Measurements from ENCODE around the gene YDJC.

DNA sequence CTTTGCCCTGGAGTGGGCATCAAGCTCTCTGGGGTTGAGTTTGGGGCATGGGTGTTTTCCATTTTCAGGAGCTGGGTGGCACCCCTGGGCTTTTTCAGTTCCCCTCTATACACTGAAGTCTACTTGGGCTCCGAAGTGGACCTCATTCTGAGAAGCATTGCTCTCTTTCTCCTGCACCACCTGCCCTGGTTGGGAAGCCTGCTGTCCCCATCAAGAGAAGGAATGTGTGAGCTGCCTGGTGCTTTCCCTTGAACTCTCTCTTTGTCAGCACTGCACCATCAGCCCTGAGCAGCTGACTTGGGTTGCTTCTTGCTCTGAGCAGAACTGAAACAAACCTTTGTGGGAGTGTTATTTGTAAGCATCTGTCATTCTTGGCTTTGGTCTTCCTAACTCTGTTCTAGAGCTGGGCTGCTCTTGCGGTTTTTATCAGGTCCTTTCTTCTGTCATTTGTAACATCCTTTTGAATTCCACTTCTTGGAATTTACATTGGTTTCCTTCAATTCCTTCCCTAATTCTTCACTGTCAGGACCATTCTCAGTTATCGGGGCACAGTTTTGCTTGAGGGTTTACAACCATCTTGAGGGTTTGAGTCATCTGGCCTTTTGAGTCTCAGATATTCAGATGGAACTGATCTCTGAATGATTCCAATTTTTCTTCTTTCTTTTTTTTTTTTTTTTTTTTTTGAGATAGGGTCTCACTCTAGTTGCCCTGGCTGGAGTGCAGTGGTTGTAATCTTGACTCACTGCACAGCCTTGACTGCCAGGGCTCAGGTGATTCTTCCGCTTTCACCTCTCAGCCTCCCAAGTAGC, 41.8 kb downstream of the YDJC start:
- TF ChIP-seq, protein P1, sequence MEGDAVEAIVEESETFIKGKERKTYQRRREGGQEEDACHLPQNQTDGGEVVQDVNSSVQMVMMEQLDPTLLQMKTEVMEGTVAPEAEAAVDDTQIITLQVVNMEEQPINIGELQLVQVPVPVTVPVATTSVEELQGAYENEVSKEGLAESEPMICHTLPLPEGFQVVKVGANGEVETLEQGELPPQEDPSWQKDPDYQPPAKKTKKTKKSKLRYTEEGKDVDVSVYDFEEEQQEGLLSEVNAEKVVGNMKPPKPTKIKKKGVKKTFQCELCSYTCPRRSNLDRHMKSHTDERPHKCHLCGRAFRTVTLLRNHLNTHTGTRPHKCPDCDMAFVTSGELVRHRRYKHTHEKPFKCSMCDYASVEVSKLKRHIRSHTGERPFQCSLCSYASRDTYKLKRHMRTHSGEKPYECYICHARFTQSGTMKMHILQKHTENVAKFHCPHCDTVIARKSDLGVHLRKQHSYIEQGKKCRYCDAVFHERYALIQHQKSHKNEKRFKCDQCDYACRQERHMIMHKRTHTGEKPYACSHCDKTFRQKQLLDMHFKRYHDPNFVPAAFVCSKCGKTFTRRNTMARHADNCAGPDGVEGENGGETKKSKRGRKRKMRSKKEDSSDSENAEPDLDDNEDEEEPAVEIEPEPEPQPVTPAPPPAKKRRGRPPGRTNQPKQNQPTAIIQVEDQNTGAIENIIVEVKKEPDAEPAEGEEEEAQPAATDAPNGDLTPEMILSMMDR (conservative IDR thresholded peaks at IDR 0.05; ENCODE audit: low read length), result no peak
- no peak for TF ChIP-seq EZH2phosphoT487 (IDR thresholded peaks at IDR 0.05; ENCODE audit: borderline replicate concordance)

Data from Loucy (cell line).